Stimulated activated CD4-positive, alpha-beta T cell treated with anti-CD3 and anti-CD28 coated beads, Interleukin-4, amount 100 ng/mL, for 48 hours (primary cell): ENCODE data around the gene OSM.

Experiments
- DNase-seq, 2 donors: peaks; one replicate each; pipeline ENCODE4 v3.0.0-alpha.2; 2020; ENCODE audit warnings: low read depth in 2 of 2

Gene OSM

DNA sequence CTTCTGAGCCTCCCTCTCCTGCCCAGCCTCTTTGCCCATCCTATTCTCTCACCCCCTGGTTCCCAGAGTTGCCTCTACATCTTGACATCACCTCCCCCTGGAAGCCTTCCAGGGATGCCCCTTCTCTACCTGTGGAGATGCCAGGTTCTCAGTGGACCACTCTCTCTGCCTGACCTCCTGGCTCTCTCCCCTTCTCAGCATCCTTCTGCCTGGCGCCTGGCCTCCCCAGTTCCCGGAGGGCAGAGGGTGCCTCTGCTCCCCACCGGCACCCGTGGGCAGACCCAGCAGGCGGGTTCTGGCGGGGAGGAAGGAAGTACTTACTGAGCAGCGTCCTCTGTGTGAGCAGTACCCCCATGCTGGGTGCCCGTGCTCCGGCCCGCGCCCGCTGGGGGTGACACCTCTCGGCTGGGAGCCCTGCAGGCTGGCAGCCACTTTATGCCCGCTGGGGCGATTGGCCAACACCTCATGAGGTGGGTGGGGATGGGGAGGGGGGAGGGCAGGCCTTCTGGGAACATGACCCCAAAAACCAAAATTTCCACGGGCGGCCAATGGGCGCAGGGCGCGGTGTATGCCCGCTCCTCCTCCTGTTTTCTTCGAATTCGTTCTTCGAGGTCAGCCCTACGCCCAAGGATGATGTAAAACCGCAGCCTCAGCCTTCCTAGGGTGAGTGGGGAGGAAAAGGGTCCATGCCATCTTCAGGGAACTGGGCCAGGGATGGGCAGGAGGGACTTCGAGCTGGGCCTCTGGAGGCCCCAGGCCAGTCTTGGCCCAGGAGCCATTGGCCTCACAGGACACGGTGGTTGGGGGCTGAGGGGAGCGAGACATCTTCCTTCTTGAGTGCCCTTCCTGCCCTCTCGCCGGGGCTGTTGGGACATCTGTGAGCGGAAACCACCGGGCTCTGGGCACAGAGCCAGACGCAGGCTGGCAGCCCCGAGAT, at the start of gene OSM:
TSS of gene OSM (minus strand) at position 407 of the 937 bp plus-strand sequence. CDS start at position 355, 52 bp downstream.
- DNase-seq: peak; percentile 59 to 70

DNA sequence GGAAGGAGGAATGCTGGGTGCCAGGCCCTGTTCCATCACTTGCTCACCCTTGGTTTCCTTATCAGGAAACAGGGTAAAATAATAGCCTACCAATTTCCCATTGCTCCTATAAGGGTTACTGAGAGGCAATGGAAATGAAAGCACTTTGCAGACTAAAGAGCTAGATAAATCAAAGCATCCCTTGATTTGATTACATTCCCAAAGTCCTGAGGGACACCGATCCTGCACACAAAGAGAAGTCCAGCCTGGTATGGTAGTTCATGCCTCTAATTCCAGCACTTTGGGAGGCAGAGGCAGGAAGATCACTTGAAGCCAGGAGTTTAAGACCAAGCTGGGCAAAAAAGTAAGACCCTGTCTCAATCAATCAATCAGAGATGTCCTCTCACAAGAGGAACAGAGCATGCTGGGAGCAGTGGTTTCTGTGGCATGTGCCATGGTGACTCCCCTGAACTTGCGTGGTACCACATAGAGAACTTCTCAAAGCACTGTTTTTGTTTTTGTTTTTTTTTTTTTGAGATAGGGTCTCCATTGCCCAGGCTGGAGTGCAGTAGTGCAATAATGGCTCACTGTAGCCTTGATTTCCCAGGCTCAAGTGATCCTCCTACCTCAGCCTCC, 49.4 kb upstream of the OSM start:
- no peak for DNase-seq

DNA sequence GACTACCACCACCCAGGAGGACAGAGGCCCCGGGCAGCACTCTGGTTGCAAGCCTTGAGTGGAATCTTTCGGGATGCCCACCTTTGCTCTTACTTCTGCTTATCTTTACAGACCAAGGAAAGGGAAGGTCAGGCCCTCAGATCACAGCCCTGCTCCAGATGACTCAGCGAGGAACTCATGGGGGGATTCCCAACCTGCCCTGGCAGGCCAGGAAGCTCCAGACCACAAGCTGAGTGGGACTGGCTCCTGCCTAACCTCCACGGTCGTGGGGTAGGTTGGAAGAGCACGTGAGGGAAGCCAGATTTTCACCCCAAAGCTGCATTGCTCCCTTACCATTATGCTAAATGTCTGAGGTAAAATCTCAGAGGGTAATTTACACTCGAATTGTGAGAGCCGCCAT, 48.3 kb upstream of the OSM start:
- DNase-seq: no peak

DNA sequence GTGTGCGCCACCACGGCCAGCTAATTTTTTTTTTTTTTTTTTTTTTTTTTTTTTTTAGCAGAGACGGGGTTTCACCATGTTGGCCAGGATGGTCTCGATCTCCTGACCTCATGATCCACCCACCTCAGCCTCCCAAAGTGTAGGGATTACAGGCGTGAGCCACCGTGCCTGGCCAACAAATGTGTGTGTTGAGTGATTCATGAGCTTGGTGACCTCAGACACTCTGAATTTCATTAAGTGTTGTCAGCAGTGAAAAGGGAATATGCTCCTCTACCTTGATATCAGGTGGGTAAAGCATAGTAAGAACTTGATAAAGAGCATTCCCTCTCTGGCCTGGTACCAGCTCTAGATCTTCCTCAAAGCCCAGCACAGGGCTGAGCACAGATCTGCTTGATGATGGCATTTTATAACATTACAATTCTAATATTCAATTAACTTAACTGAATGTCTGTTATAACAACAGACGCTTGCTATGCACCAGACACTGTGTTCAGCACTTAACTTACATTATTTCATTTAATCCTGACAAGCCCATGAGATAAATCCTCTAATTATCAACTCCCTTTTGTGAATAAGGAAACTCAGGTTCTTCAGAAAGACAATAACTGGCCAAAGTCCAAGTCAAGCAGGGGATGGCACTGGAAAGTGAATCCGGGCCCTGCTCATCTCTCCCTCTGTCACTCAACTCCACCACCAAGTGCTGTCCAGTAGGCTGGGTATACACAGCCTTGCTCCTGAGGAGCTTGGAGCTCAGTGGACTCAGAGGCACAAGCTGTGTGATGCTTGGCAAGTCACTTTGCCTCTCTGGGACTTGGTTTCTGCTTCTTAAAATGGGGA, 47.1 kb upstream of the OSM start:
- no peak for DNase-seq

DNA sequence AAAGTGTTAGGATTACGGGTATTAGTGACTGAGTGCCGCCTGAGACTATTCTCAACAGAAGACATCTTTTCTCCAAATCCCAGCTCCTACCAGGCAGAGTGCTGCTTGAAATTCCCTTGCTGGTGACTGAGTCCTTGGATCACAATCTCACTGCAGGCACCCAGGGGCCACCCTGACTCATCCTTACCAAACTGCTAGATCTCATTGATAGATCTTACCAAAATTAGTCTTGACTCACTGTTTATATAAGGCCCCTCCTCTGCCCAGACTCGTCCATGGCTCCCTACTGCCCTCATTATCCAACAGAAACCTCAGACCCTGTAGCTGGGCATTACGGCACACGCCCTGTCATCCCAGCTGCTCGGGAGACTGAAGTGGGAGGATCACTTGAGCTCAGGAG, 45.4 kb upstream of the OSM start:
- no peak for DNase-seq

DNA sequence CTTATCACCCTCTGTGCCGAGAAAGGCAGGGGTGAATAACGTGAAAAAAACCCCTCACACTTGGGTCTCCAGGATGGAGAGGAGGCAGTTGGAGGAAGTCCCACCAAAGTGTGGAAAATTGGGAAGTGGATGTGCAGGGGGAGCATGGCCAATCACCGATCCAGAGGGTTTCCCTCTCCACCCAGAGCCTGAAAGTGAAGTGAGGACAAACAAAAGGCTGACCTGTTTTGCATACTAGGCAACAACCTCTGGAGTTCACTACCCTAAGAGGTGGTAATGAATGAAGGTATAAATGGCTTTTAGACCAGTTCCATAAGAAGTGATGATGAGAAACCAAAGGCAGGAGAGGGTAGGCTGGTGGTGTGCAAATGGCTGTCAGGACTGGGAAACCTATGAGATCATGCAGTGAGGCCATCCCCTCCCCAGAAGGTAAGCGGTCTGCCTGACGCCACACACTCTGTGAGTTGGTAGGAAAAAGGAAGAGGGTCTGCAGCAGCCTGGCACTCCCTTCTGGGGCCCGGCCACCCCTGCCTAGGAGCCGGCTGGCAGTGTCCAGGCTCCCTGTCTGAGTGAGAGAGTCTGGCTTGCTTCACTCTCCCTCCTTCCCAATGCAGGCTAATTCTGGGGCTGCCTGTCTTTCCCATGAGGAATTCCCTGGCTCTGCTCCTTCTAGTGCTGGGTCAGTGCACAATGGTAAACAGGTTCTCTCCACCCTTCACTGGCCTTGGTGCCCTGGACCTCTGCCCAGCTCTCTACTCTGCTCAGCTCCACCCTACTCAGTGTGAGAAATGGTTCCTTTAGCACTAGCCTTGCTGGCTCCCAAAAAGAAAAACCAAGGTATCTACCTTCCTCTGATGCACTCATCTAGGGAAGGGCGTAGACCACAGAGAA, 44.5 kb upstream of the OSM start:
- no peak for DNase-seq

DNA sequence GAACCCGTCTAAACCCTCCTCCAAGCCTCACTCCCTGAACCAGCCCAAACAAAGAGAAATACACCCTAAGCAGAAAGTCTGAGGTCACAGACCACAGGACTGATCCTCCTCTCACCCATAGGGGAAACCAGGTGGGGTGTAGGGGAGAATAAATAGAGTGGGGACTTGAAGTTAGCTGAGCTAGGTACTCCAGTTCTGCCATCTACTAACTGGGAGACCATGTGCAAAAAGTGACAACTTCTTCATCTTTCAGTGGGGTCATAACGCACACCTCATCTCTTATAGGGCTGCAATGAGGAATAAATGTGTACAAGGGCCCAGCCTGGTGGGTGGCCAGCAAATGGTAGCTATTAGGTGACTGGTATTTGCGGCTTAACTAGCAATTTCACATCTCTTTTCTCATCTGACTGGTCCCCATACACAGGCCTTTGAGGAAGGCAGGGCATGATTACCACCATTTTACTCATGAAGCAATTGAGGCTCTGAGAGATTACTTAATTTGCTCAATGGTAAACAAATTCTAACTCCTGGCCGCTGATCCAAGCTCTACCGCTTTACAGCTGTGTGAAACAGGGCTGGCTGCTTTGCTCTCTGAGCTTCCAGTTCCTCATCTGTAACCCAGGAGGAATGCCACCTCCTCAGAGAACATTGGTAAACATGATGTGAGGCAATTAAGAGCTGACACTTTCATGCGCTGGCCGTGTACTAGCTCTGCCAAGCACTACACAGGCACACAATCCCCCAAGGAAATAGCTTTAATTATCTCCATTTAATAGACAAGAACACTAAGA, 43.5 kb upstream of the OSM start:
- DNase-seq: no peak

DNA sequence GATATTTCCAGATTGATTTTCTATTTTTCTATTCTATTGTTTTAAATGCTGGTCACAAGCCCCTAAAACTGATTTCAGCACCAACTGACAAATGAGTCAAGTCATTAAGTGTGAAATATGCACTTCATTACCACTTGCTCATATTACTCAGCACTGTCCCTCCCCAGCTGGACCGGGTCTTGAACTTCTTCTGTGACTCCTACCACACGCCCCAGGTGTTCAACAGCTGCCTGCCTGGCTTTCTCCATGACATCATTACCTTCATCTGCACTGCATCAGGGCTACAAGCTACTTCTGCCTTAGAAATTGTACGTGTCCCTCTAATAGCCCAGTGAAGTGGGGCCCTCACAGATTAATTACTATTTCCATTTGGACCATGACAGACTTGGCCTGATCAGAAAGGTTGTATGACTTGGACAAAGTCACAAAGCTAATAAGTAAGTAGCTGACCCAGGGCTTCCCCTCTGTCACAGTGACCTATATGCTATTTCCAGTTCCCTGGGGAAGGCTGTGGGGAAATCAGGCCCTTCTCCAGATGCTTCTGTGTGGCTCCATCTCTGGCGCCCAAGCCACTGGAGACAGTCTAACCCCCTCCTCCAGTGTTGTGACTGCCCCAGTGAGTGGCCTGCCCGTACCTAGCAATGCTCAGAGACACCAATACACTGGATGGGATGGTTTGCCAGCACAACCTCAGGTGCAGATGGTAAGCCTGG, 42.0 kb upstream of the OSM start:
- no peak for DNase-seq

DNA sequence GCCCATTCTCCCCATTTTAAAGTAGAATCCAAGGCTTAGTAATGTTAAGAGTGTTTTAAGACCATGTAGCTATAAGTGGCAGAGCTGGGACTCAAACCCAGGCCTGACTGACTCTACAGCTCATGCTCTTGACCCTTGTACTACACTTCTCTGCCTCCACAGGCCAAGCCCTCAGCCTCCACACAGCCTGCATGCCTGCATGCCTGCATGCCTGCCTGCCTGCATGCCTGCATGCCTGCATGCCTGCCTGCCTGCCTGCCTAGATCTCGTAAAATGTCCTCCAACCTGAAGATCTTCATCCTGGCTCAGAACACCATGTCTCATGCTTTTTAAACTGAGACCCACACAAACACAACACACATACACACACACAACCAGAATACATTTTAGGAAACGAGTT, 41.4 kb upstream of the OSM start:
- DNase-seq: no peak

DNA sequence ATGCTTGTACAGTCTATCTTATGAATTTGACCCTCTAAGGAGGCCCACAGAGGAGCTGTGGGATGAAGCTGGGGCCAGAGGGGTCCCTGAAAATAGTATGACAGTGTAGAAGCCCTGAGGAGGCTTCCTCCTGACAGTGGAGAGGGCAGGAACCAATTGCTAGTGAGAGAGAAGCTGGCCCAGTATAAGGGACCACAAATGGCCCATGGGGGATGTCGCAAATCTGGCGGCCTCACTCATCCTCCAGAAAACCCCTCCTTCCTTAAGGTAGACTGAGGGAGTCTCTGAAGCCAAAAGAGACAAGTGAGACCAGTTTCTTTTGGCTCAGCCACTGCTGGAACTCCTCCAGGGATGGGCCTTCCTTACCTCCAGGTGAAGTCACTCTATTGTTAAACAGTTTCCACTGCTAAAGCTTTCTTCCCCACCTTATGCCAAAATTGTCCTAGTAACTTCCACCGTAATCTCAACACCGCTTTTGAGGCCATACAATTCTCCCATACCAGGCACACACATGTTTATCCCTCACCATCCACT, 40.5 kb upstream of the OSM start:
- no peak for DNase-seq

DNA sequence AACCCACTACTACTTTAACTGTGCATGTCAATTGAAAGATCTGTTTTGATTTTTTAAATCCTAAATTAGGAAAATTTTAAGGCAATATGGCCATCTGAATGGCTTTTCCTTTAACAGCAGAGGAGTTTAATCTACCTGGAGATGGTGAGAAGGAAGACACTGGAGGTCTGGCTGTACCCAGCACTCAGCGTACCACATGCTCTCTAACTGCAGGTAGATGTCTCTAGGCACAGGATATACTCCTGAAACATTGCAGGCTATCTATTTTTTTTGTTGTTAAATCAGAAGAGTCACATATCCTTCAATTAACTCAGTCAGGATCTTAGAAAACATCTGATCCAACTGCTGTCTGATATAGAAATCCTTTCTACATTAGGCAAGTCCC, 40.0 kb upstream of the OSM start:
- no peak for DNase-seq

DNA sequence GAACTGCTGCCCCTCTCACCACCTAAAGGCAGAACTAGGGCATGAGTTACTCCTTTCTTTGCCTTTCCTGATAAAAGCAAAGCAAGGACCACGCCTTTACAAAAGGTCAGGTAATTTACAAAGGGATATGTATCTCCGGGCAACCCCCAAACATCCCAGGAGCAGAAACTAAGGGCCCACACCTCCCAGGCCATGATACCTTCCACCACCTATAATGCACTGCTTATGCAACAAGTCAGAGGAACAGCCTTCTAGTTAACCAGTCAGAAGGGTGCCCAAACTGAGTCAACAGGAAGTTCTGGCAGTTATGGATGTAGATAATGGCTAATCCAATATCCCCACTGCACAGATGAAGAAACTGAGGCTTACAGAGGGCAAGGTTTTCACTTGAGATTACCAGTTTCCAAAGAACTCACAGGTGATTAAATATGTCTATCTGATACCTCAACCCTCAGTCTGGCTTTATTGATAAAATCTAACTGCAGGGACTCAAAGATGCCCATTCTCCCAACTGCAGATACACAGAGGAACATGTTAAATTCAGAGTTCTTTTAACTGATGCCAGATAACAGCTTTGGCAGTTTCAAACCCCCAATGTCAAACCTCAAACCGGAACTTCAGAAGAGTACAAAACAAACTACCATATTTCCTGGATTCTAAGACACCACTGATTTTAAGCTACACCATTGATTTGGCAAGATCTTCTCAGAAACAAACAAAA, 39.4 kb upstream of the OSM start:
- DNase-seq: no peak

DNA sequence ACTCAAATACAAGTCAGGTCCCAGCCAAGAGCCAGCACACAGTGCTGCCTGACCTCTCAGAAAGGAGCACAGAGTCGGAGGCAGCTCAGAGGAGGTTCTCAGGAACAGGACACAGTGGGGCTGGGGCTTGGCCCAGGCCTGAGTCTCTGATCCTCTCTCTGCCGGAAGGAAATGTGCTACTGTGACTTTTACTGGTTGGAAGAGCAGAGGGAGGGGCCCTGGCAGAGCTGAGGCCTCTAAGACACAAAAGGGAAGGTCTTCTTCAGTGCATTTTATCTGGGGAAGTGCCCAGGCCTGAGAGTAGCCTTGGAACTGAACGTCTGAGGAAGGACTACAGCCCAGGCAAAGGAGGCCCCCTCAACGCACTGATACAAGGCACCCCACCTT, 38.9 kb upstream of the OSM start:
- no peak for DNase-seq

DNA sequence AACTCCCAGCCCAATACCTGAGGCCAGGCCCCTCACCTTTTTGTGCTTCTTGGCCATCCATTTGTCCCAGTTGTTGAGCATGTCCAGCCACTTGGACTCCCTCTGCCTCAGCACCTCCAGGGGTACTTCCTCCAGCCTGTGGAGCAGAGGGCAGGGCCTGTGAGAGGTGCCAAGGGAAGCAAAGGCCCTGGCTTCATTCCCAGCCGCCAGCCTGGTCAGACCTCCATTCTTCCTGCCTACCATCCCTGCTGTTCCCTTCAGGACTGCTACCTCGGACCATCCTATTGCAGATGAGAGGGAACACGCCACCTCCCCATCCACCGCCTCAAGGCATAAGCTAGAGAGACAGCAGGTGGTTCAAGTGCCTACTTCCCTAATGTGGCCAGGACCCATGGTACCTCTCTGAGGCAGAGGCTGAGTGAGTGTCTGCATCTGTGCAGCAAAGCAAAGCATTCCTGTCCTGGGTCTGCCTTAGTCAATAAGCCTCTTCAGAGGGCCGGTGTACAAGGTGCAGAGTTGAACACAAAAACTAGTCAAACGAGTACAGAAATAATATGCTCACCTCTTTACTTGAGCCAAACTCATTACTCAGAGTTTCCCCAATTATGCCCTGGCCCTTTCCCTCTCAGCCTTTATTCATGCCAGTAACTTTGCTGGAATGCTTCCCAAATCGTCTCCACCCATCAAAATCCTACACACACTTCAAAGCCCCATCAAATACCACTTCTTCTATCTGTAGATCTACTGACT, 38.0 kb upstream of the OSM start:
- no peak for DNase-seq

DNA sequence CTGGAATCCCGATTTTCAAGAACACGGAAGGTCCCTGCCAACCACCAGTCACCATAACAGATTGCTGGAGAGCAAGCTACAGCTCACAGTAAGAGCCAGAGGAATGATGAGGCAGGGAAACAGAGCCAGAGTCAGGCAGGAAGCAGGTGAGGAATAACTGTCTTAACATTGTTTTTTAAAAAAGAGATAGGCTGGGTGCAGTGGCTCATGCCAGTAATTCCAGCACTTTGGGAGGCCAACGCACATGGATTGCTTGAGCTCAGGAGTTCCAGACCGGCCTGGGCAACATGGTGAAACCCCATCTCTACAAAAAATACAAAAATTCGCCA, 36.1 kb upstream of the OSM start:
- no peak for DNase-seq

DNA sequence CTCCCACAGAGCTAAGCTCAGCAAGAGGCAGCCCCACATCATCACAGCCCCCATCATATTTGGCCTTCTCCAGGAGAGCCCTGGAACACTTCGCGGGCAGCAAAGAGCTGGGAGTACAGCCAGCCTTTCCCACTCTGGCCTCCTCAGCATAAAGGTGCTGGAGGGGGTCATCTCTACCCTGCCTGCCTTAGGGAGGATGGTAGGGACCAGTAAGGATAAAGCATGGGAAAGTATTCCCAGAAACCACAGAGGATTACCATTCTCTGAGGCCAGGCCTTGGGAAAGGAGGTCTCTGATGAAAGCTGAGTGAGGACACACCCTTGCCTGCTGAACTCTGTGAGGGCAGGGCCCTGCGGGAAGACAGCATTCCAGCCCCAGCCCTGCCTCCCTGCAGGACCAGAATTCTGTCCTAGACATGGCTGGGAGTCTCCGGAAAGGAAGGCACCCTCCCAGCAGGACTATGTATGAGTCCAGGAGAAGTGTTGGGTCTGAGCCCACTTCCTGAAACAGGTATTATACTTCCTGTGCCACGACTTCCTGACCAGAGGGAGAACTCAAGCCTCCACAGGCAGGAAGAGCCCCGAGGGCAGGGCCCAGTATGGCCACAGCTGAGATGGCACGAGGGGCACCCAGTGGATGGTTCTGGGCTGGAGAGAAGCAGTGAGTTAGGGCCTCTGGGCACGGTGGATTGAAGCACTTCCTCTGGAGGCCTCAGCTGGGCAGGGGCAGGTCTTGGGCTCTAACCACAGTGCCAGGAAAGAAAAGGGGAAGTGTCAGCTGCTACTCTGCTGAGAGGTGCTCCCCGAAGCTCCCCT, 35.6 kb upstream of the OSM start:
- DNase-seq: no peak

DNA sequence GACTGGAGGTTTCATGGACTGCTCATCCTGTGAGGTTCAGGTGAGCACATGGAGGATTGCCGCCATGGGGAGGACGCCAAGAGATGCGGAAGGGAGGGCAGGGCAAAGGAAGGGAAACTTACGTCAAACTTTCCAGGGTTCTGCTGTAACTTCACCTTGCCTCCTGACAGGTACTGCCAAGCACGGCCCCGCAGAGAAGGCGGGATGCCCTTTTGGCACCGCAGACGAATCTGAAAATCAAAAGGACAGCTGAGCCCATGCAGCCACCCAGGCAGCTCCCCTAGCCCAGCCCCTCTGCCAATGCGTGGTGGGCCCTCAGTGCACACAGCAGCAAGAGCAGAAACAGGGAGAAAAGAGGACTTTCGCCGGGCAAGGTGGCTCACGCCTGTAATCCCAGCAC, 32.7 kb upstream of the OSM start:
- no peak for DNase-seq
